ENCODE measurements around the gene CRELD2.

DNA sequence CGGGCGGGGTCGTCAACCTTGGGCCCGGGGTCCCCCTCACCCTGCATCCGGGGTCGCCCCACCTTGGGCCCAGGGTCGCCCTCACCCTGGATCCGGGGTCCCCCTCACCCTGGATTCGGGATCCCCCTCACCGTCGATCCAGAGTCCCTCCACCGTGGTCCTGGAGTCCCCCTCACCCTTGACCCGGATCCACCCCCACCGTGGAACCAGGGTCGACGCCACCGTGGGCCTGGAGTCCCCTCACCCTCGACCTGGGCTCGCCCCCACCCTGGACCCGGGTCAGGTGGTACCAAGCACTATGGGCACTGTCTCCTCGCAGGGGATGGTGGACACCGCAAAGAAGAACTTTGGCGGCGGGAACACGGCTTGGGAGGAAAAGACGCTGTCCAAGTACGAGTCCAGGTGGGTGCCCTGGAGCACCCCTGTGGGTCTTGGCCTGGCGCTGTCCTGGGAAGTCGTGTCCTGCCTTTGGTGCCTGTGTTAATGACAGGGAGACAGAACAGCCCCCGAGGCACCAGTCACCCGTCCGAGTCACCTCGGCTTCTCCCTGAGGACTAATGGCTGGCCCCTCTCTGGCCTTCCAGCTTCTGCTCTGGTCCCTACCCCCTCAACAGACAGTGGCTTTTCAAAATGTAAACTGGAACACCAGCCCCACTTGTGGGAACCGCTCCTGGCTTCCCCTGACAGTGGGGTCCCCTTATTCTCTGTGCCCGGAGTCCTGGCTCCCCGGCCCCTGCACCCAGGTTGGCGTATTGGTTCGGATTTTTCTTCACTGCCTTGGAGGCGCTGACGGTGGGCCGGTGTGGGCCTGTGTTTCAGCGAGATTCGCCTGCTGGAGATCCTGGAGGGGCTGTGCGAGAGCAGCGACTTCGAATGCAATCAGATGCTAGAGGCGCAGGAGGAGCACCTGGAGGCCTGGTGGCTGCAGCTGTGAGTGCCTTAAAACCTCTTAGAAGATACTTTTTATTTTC, 762 bp downstream of the CRELD2 start:
- TF ChIP-seq, protein P1, sequence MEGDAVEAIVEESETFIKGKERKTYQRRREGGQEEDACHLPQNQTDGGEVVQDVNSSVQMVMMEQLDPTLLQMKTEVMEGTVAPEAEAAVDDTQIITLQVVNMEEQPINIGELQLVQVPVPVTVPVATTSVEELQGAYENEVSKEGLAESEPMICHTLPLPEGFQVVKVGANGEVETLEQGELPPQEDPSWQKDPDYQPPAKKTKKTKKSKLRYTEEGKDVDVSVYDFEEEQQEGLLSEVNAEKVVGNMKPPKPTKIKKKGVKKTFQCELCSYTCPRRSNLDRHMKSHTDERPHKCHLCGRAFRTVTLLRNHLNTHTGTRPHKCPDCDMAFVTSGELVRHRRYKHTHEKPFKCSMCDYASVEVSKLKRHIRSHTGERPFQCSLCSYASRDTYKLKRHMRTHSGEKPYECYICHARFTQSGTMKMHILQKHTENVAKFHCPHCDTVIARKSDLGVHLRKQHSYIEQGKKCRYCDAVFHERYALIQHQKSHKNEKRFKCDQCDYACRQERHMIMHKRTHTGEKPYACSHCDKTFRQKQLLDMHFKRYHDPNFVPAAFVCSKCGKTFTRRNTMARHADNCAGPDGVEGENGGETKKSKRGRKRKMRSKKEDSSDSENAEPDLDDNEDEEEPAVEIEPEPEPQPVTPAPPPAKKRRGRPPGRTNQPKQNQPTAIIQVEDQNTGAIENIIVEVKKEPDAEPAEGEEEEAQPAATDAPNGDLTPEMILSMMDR (IDR thresholded peaks at IDR 0.05), result no peak
- TF ChIP-seq POLR2A (IDR thresholded peaks at IDR 0.05) (no peak), EP300 (IDR thresholded peaks at IDR 0.05) (no peak)

Data from suprapubic skin (tissue), 3 donors.